ENCODE measurements around the gene RCAN2. TPM values are rescaled to one million over a fixed set of nuclear protein-coding genes. Genes with fewer than 3 reads are reported as not detected.

The RCAN2 gene
- total and polyA plus RNA-seq, 2 experiments from 2014 or later = 6.0 to 9.3 TPM

DNA sequence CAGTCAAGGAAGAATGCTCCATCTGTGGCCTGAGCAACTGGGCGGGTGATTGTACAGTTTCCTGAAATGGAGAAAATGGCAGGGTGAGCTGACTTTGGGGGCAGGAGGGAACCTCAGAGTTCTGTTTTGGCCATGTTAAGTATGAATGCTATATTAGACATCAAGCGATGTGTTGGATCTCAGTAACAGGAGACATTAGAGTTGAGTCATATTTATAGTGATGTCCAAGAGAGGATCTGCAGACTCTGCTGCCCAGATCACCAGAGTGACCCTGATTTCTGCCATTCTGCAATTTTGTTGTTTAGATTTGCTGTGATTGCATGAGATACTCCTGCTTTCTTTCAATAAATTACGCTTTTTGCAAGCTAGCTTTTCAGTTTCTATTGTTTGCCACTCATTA, 189.1 kb downstream of the RCAN2 start:
- Histone ChIP-seq H3K79me2 (replicated peaks; ENCODE audit: insufficient read depth) (no peaks in the 10 kb centered on the region), H3K9me2 (ENCODE audit: insufficient read depth) (no peaks in the 10 kb centered on the region; the same call in 1 of the 2 replicates), H4K20me1 (replicated peaks; ENCODE audit: insufficient read depth) (no peaks in the 10 kb centered on the region), H3K36me3 (ENCODE audit: insufficient read depth) (no peaks in the 10 kb centered on the region), H3K4me1 (ENCODE audit: insufficient read depth) (0 out of 2 replicates have a peak, but pooled peaks cover 4% of the 10 kb centered on the region), H3K27me3 (ENCODE audit: insufficient read depth) (no peaks in the 10 kb centered on the region), H3K4me3 (no peak overlapping the region), H2AFZ (no peak overlapping the region), H3F3A (replicated peaks; ENCODE audit: low read depth) (no peaks in the 10 kb centered on the region), H3K4me2 (no peak overlapping the region), H3K27ac (ENCODE audit: low read depth) (no peak overlapping the region)
- Mint-ChIP-seq H3K36me3 (ENCODE audit: low read depth) (no peaks in the 10 kb centered on the region), H3K27me3 (ENCODE audit: insufficient read depth, low read depth, poor library complexity) (no peaks in the 10 kb centered on the region), H3K4me1 (no peaks in the 10 kb centered on the region; the same call in 2 of the 3 replicates), H3K4me3 (no peak overlapping the region), H3K9me3 (no peaks in the 10 kb centered on the region), H3K27ac (no peak overlapping the region)
- TF ChIP-seq, protein P1, sequence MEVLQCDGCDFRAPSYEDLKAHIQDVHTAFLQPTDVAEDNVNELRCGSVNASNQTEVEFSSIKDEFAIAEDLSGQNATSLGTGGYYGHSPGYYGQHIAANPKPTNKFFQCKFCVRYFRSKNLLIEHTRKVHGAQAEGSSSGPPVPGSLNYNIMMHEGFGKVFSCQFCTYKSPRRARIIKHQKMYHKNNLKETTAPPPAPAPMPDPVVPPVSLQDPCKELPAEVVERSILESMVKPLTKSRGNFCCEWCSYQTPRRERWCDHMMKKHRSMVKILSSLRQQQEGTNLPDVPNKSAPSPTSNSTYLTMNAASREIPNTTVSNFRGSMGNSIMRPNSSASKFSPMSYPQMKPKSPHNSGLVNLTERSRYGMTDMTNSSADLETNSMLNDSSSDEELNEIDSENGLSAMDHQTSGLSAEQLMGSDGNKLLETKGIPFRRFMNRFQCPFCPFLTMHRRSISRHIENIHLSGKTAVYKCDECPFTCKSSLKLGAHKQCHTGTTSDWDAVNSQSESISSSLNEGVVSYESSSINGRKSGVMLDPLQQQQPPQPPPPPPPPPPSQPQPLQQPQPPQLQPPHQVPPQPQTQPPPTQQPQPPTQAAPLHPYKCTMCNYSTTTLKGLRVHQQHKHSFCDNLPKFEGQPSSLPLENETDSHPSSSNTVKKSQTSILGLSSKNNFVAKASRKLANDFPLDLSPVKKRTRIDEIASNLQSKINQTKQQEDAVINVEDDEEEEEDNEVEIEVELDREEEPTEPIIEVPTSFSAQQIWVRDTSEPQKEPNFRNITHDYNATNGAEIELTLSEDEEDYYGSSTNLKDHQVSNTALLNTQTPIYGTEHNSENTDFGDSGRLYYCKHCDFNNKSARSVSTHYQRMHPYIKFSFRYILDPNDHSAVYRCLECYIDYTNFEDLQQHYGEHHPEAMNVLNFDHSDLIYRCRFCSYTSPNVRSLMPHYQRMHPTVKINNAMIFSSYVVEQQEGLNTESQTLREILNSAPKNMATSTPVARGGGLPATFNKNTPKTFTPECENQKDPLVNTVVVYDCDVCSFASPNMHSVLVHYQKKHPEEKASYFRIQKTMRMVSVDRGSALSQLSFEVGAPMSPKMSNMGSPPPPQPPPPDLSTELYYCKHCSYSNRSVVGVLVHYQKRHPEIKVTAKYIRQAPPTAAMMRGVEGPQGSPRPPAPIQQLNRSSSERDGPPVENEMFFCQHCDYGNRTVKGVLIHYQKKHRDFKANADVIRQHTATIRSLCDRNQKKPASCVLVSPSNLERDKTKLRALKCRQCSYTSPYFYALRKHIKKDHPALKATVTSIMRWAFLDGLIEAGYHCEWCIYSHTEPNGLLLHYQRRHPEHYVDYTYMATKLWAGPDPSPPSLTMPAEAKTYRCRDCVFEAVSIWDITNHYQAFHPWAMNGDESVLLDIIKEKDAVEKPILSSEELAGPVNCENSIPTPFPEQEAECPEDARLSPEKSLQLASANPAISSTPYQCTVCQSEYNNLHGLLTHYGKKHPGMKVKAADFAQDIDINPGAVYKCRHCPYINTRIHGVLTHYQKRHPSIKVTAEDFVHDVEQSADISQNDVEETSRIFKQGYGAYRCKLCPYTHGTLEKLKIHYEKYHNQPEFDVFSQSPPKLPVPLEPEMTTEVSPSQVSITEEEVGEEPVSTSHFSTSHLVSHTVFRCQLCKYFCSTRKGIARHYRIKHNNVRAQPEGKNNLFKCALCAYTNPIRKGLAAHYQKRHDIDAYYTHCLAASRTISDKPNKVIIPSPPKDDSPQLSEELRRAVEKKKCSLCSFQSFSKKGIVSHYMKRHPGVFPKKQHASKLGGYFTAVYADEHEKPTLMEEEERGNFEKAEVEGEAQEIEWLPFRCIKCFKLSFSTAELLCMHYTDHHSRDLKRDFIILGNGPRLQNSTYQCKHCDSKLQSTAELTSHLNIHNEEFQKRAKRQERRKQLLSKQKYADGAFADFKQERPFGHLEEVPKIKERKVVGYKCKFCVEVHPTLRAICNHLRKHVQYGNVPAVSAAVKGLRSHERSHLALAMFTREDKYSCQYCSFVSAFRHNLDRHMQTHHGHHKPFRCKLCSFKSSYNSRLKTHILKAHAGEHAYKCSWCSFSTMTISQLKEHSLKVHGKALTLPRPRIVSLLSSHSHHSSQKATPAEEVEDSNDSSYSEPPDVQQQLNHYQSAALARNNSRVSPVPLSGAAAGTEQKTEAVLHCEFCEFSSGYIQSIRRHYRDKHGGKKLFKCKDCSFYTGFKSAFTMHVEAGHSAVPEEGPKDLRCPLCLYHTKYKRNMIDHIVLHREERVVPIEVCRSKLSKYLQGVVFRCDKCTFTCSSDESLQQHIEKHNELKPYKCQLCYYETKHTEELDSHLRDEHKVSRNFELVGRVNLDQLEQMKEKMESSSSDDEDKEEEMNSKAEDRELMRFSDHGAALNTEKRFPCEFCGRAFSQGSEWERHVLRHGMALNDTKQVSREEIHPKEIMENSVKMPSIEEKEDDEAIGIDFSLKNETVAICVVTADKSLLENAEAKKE (CRISPR knock-in tag; IDR thresholded peaks at IDR 0.05) = no peak
- no peak for TF ChIP-seq JUNB (IDR thresholded peaks at IDR 0.05; ENCODE audit: unreplicated experiment)
- no peak for TF ChIP-seq CREB1 (CRISPR knock-in tag; IDR thresholded peaks at IDR 0.05; ENCODE audit: low read depth)
- TF ChIP-seq, protein P2, sequence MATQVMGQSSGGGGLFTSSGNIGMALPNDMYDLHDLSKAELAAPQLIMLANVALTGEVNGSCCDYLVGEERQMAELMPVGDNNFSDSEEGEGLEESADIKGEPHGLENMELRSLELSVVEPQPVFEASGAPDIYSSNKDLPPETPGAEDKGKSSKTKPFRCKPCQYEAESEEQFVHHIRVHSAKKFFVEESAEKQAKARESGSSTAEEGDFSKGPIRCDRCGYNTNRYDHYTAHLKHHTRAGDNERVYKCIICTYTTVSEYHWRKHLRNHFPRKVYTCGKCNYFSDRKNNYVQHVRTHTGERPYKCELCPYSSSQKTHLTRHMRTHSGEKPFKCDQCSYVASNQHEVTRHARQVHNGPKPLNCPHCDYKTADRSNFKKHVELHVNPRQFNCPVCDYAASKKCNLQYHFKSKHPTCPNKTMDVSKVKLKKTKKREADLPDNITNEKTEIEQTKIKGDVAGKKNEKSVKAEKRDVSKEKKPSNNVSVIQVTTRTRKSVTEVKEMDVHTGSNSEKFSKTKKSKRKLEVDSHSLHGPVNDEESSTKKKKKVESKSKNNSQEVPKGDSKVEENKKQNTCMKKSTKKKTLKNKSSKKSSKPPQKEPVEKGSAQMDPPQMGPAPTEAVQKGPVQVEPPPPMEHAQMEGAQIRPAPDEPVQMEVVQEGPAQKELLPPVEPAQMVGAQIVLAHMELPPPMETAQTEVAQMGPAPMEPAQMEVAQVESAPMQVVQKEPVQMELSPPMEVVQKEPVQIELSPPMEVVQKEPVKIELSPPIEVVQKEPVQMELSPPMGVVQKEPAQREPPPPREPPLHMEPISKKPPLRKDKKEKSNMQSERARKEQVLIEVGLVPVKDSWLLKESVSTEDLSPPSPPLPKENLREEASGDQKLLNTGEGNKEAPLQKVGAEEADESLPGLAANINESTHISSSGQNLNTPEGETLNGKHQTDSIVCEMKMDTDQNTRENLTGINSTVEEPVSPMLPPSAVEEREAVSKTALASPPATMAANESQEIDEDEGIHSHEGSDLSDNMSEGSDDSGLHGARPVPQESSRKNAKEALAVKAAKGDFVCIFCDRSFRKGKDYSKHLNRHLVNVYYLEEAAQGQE (IDR thresholded peaks at IDR 0.05; ENCODE audit: unreplicated experiment) = no peak
- TF ChIP-seq EZH2 (IDR thresholded peaks at IDR 0.05; ENCODE audit: low read depth, unreplicated experiment) = no peak
- TF ChIP-seq, protein P3, sequence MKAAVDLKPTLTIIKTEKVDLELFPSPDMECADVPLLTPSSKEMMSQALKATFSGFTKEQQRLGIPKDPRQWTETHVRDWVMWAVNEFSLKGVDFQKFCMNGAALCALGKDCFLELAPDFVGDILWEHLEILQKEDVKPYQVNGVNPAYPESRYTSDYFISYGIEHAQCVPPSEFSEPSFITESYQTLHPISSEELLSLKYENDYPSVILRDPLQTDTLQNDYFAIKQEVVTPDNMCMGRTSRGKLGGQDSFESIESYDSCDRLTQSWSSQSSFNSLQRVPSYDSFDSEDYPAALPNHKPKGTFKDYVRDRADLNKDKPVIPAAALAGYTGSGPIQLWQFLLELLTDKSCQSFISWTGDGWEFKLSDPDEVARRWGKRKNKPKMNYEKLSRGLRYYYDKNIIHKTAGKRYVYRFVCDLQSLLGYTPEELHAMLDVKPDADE (IDR thresholded peaks at IDR 0.05) = no peak
- no peak for TF ChIP-seq STAT1 (IDR thresholded peaks at IDR 0.05; ENCODE audit: unreplicated experiment)
- no peak for TF ChIP-seq EZH2phosphoT487 (IDR thresholded peaks at IDR 0.05; ENCODE audit: unreplicated experiment)
- TF ChIP-seq, protein P4, sequence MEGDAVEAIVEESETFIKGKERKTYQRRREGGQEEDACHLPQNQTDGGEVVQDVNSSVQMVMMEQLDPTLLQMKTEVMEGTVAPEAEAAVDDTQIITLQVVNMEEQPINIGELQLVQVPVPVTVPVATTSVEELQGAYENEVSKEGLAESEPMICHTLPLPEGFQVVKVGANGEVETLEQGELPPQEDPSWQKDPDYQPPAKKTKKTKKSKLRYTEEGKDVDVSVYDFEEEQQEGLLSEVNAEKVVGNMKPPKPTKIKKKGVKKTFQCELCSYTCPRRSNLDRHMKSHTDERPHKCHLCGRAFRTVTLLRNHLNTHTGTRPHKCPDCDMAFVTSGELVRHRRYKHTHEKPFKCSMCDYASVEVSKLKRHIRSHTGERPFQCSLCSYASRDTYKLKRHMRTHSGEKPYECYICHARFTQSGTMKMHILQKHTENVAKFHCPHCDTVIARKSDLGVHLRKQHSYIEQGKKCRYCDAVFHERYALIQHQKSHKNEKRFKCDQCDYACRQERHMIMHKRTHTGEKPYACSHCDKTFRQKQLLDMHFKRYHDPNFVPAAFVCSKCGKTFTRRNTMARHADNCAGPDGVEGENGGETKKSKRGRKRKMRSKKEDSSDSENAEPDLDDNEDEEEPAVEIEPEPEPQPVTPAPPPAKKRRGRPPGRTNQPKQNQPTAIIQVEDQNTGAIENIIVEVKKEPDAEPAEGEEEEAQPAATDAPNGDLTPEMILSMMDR (conservative IDR thresholded peaks at IDR 0.05; ENCODE audit: low read depth in 2 of 2) = no peak
- no peak for TF ChIP-seq ZNF331 (CRISPR knock-in tag; IDR thresholded peaks at IDR 0.05; ENCODE audit: low read depth)
- TF ChIP-seq NANOG (IDR thresholded peaks at IDR 0.05; ENCODE audit: borderline replicate concordance) = no peak
- TF ChIP-seq ZNF114 (CRISPR knock-in tag; IDR thresholded peaks at IDR 0.05) = no peak
- no peak for TF ChIP-seq POLR2AphosphoS5 (IDR thresholded peaks at IDR 0.05; ENCODE audit: low read depth)
- no peak for ATAC-seq
- DNase-seq (ENCODE audit: low spot score) = no peak
